HepG2 (cell line): ENCODE measurements around the gene RECQL5. TPM values are rescaled to one million over a fixed set of nuclear protein-coding genes. Genes with fewer than 3 reads are reported as not detected.

ENCODE experiments used
- CHD4 ChIP-seq: fragments of 200-600 bp; sonication (generic); IDR thresholded peaks from 2 replicates; pipeline ENCODE4 v1.7.0; 2017; ENCODE audit warnings: mild to moderate bottlenecking, low read length, borderline replicate concordance
- DDIT3 ChIP-seq: sonication (generic); formaldehyde crosslinking; IDR thresholded peaks from 2 replicates; pipeline ENCODE4 v1.4.0; 2020; ENCODE audit warnings: mild to moderate bottlenecking, missing genetic modification reagents
- DR1 ChIP-seq: sonication (generic); formaldehyde crosslinking; IDR thresholded peaks from 2 replicates; pipeline ENCODE4 v1.8.0; 2021; ENCODE audit warnings: mild to moderate bottlenecking, missing genetic modification reagents, inconsistent platforms
- PRPF4 ChIP-seq: fragments of 200-400 bp; formaldehyde crosslinking; IDR thresholded peaks from 2 replicates; pipeline ENCODE4 v1.6.1; 2016; ENCODE audit warnings: low read length, low read depth; ENCODE audit not compliant: poor library complexity, severe bottlenecking
- SNAPC2 ChIP-seq: sonication (generic); formaldehyde crosslinking; IDR thresholded peaks from 2 replicates; pipeline ENCODE4 v1.8.1; 2022; ENCODE audit warnings: mild to moderate bottlenecking, missing genetic modification reagents
- THRA ChIP-seq: sonication (generic); formaldehyde crosslinking; IDR thresholded peaks from 2 replicates; pipeline ENCODE4 v1.4.0; 2020; ENCODE audit warnings: missing genetic modification reagents, borderline replicate concordance
- ZBTB40 ChIP-seq, 2 experiments: fragments of 450-650 bp in 1 of 2; sonication (generic) in 1 of 2; formaldehyde crosslinking in 1 of 2; IDR thresholded peaks; 2 replicates each; pipeline versions ENCODE4 v1.6.1 to v1.8.0; 2016 to 2022; ENCODE audit warnings: antibody characterized with exemption in 1 of 2, mild to moderate bottlenecking in 1 of 2, missing genetic modification reagents in 1 of 2
- ZKSCAN5 ChIP-seq: sonication (generic); formaldehyde crosslinking; IDR thresholded peaks from 2 replicates; pipeline ENCODE4 v1.5.1; 2020; ENCODE audit warnings: mild to moderate bottlenecking, missing genetic modification reagents
- ZNF441 ChIP-seq: sonication (generic); formaldehyde crosslinking; IDR thresholded peaks from 2 replicates; pipeline ENCODE4 v1.7.0; 2021; ENCODE audit warnings: missing genetic modification reagents, borderline replicate concordance
- ZNF577 ChIP-seq: sonication (generic); formaldehyde crosslinking; IDR thresholded peaks from 2 replicates; pipeline ENCODE4 v1.4.0; 2020; ENCODE audit warnings: mild to moderate bottlenecking, low read depth, missing genetic modification reagents, borderline replicate concordance
- polyA plus RNA-seq, 8 experiments: library from polyadenylated mRNA; depleted of rRNA in 3 of 8; stranded (reverse) in 7 of 8; unstranded in 1 of 8; fragments of >200 nt; fragmentation: Illumina TruSeq in 4 of 8; extraction: Trizol in 4 of 8; gene quantifications; 2 replicates each; pipeline versions ENCODE4 v1.2.1 to v1.2.3, GENCODE V29; 2011 to 2016; ENCODE audit warnings: low read depth in 4 of 8, missing spikeins in 1 of 8, mixed read lengths in 1 of 8; ENCODE audit not compliant: insufficient read depth in 1 of 8
- total RNA-seq, 5 experiments: library from RNA; depleted of rRNA; stranded (reverse); fragments of >200 nt; fragmentation: Illumina TruSeq; extraction: Trizol; gene quantifications; 2 replicates each; pipeline ENCODE4 v1.2.3, GENCODE V29; 2016; ENCODE audit warnings: low read depth in 1 of 5
- TF ChIP-seq, protein P1 (sequence below): sonication (generic); formaldehyde crosslinking; IDR thresholded peaks from 2 replicates; pipeline ENCODE4 v1.4.0; 2020; ENCODE audit warnings: missing genetic modification reagents

Gene RECQL5
- total and polyA plus RNA-seq, 2 of the 13 experiments (the other 11 are each of a cell fraction or from before 2014, with no cell fraction given), result 27.7 to 32.0 TPM

GRCh38 chr17:75666959-75667790 is at the start of gene RECQL5, which contains the start of gene SAP30BP (continued):
- TF ChIP-seq DDIT3 (CRISPR knock-in tag) (no peak), DR1 (CRISPR knock-in tag) (peak; percentile 78), ZNF441 (CRISPR knock-in tag) (no peak), SNAPC2 (CRISPR knock-in tag) (no peak), ZBTB40 (IDR thresholded peaks at IDR 0.05) (peak; percentile 20; the same call in 1 of the 2 replicates), ZBTB40 (CRISPR knock-in tag; IDR thresholded peaks at IDR 0.05) (0 out of 2 replicates have a peak, but pooled peaks have one; percentile 33), ZKSCAN5 (no peak), PRPF4 (no peak), ZNF577 (CRISPR knock-in tag) (no peak), CHD4 (no peak), THRA (no peak)
- TF ChIP-seq, protein P1, sequence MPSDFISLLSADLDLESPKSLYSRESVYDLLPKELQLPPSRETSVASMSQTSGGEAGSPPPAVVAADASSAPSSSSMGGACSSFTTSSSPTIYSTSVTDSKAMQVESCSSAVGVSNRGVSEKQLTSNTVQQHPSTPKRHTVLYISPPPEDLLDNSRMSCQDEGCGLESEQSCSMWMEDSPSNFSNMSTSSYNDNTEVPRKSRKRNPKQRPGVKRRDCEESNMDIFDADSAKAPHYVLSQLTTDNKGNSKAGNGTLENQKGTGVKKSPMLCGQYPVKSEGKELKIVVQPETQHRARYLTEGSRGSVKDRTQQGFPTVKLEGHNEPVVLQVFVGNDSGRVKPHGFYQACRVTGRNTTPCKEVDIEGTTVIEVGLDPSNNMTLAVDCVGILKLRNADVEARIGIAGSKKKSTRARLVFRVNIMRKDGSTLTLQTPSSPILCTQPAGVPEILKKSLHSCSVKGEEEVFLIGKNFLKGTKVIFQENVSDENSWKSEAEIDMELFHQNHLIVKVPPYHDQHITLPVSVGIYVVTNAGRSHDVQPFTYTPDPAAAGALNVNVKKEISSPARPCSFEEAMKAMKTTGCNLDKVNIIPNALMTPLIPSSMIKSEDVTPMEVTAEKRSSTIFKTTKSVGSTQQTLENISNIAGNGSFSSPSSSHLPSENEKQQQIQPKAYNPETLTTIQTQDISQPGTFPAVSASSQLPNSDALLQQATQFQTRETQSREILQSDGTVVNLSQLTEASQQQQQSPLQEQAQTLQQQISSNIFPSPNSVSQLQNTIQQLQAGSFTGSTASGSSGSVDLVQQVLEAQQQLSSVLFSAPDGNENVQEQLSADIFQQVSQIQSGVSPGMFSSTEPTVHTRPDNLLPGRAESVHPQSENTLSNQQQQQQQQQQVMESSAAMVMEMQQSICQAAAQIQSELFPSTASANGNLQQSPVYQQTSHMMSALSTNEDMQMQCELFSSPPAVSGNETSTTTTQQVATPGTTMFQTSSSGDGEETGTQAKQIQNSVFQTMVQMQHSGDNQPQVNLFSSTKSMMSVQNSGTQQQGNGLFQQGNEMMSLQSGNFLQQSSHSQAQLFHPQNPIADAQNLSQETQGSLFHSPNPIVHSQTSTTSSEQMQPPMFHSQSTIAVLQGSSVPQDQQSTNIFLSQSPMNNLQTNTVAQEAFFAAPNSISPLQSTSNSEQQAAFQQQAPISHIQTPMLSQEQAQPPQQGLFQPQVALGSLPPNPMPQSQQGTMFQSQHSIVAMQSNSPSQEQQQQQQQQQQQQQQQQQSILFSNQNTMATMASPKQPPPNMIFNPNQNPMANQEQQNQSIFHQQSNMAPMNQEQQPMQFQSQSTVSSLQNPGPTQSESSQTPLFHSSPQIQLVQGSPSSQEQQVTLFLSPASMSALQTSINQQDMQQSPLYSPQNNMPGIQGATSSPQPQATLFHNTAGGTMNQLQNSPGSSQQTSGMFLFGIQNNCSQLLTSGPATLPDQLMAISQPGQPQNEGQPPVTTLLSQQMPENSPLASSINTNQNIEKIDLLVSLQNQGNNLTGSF (CRISPR knock-in tag), result no peak; the same call in 1 of the 2 replicates
